ENCODE results near the gene GSN.

DNA sequence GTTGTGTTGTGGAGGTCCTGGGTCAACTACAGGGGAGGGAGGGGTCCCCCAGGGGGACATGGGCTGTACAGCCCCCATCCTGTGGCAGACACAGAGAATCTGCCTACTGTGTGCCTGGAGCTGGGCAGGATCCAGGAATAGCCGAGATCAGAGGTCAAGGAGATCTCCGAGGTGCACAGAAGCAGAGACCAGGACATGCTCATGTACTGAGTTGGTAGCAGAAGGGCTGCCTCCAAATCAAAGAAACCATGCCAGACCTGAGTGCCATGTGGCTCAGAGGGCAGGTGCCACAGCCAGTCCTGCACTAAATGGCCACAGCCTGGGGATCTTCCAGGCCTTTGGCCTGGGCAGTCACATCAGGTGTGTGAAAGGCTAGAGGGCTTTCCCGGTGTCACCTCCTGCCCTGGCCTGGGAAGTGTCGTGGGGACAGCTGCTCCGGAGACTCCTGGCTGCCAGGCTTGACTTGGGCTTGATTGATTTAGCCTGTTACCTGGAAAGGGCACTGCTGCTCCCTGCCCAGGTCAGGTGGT, 27.8 kb downstream of the GSN start:
- TF ChIP-seq, protein P1, sequence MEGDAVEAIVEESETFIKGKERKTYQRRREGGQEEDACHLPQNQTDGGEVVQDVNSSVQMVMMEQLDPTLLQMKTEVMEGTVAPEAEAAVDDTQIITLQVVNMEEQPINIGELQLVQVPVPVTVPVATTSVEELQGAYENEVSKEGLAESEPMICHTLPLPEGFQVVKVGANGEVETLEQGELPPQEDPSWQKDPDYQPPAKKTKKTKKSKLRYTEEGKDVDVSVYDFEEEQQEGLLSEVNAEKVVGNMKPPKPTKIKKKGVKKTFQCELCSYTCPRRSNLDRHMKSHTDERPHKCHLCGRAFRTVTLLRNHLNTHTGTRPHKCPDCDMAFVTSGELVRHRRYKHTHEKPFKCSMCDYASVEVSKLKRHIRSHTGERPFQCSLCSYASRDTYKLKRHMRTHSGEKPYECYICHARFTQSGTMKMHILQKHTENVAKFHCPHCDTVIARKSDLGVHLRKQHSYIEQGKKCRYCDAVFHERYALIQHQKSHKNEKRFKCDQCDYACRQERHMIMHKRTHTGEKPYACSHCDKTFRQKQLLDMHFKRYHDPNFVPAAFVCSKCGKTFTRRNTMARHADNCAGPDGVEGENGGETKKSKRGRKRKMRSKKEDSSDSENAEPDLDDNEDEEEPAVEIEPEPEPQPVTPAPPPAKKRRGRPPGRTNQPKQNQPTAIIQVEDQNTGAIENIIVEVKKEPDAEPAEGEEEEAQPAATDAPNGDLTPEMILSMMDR (IDR thresholded peaks at IDR 0.05), result no peak
- no peak for TF ChIP-seq EZH2 (IDR thresholded peaks at IDR 0.05; ENCODE audit: borderline replicate concordance, insufficient read depth, low read depth, low read length, poor library complexity, severe bottlenecking)
